Spleen (tissue), 7 donors: Measurements from ENCODE around the gene LNPEP.

Source experiments
- CTCF ChIP-seq, 11 experiments: fragments of 200-600 bp in 7 of 11; fragments of 450-650 bp in 4 of 11; sonication (generic) in 4 of 11; IDR thresholded peaks in 8 of 11; conservative IDR thresholded peaks in 3 of 11; 1 replicate in 7 of 11; 2 replicates in 4 of 11; pipeline versions ENCODE4 v1.4.0 to v1.8.0; 2016 to 2021; ENCODE audit warnings: antibody characterized with exemption in 11 of 11, inconsistent platforms in 4 of 11, mild to moderate bottlenecking in 1 of 11
- POLR2AphosphoS5 ChIP-seq, 3 donors: sonication (generic); formaldehyde crosslinking; IDR thresholded peaks; one replicate each; pipeline ENCODE4 v1.5.1; 2017; ENCODE audit warnings: antibody characterized with exemption in 3 of 3
- donor health status: DM: no; HTN: no; CAD: no; lungs with moderate emphysema.
- donor health status: DM: no; HTN: no; CAD: no.
- donor health status: DM: no; HTN: no; CAD: no.

GRCh38 chr5:97019435-97020117, 83.7 kb downstream of the LNPEP start:
- TF ChIP-seq CTCF (IDR thresholded peaks at IDR 0.05 in 8 of 11, conservative IDR thresholded peaks at IDR 0.05 in 3 of 11): no peak
- TF ChIP-seq POLR2AphosphoS5 (IDR thresholded peaks at IDR 0.05): no peak
